GM18511 (cell line): ENCODE results near the gene CLPTM1.
A peak's percentile ranks its signal among the peaks of the same experiment; 100 is the strongest.

ENCODE experiments used
- ATAC-seq: cut with Tn5 transposase; IDR thresholded peaks from one replicate; pipeline ENCODE4 v1.9.1; 2021; ENCODE audit warnings: mild to moderate bottlenecking, moderate library complexity; ENCODE audit not compliant: unreplicated experiment

CLPTM1 gene

GRCh38 chr19:45005787-45006186, 50.6 kb downstream of the CLPTM1 start:
- no peak for ATAC-seq

- ATAC-seq, result no peak
Observed at GRCh38 chr19:45008552-45008951, 53.4 kb downstream of the CLPTM1 start.

- no peak for ATAC-seq
Observed at GRCh38 chr19:45009625-45010255, 54.6 kb downstream of the CLPTM1 start.

- ATAC-seq, result no peak
Observed at GRCh38 chr19:45010306-45010705, 55.1 kb downstream of the CLPTM1 start.

- ATAC-seq, result no peak
Observed at GRCh38 chr19:45011959-45012358, 56.8 kb downstream of the CLPTM1 start.

- ATAC-seq, result peak; percentile 89
Observed at GRCh38 chr19:45016388-45017314, 61.5 kb downstream of the CLPTM1 start.

- ATAC-seq, result no peak
Observed at GRCh38 chr19:45019187-45019586, 64.0 kb downstream of the CLPTM1 start.

GRCh38 chr19:45020071-45020470, 64.9 kb downstream of the CLPTM1 start:
- ATAC-seq, result no peak

GRCh38 chr19:45021971-45022370, 66.8 kb downstream of the CLPTM1 start:
- no peak for ATAC-seq

- ATAC-seq, result no peak
Observed at GRCh38 chr19:45023048-45023447, 67.9 kb downstream of the CLPTM1 start.

DNA sequence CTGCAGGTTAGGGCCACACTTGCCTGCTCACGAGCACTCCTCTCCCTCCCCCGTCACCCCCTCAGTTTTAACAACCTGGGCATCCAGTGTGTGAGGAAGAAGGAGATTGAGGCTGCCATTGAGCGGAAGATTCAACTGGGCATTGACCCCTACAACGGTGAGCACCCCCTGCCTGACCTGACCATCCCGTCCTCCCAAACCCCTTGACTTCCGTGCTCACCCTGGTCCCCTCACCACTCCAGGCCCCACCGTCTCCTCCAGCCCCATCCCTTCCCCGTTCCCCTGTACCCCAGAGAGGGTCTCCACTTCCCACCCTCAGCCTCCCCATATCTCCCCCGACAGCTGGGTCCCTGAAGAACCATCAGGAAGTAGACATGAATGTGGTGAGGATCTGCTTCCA, 70.1 kb downstream of the CLPTM1 start:
- ATAC-seq, result no peak

- ATAC-seq, result no peak
Observed at GRCh38 chr19:45027371-45027770, 72.2 kb downstream of the CLPTM1 start.

GRCh38 chr19:45030825-45031224, 75.6 kb downstream of the CLPTM1 start:
- no peak for ATAC-seq

DNA sequence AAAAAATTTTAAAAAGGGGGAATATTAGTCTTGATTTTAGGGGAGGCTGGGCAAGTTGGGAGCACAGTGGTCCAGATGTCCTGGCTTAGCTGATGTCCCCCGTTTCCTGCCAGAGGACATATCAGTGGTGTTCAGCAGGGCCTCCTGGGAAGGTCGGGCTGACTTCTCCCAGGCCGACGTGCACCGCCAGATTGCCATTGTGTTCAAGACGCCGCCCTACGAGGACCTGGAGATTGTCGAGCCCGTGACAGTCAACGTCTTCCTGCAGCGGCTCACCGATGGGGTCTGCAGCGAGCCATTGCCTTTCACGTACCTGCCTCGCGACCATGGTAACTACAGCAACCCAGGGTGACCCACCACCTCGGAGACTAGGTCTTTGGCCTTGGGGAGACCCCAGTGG, 77.2 kb downstream of the CLPTM1 start:
- ATAC-seq, result no peak

GRCh38 chr19:45035755-45036154, 80.6 kb downstream of the CLPTM1 start:
- ATAC-seq, result no peak

DNA sequence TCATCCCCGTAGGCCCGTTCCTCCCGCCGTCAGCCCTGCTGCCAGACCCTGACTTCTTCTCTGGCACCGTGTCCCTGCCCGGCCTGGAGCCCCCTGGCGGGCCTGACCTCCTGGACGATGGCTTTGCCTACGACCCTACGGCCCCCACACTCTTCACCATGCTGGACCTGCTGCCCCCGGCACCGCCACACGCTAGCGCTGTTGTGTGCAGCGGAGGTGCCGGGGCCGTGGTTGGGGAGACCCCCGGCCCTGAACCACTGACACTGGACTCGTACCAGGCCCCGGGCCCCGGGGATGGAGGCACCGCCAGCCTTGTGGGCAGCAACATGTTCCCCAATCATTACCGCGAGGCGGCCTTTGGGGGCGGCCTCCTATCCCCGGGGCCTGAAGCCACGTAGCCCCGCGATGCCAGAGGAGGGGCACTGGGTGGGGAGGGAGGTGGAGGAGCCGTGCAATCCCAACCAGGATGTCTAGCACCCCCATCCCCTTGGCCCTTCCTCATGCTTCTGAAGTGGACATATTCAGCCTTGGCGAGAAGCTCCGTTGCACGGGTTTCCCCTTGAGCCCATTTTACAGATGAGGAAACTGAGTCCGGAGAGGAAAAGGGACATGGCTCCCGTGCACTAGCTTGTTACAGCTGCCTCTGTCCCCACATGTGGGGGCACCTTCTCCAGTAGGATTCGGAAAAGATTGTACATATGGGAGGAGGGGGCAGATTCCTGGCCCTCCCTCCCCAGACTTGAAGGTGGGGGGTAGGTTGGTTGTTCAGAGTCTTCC, 82.4 kb downstream of the CLPTM1 start:
- ATAC-seq, result no peak

DNA sequence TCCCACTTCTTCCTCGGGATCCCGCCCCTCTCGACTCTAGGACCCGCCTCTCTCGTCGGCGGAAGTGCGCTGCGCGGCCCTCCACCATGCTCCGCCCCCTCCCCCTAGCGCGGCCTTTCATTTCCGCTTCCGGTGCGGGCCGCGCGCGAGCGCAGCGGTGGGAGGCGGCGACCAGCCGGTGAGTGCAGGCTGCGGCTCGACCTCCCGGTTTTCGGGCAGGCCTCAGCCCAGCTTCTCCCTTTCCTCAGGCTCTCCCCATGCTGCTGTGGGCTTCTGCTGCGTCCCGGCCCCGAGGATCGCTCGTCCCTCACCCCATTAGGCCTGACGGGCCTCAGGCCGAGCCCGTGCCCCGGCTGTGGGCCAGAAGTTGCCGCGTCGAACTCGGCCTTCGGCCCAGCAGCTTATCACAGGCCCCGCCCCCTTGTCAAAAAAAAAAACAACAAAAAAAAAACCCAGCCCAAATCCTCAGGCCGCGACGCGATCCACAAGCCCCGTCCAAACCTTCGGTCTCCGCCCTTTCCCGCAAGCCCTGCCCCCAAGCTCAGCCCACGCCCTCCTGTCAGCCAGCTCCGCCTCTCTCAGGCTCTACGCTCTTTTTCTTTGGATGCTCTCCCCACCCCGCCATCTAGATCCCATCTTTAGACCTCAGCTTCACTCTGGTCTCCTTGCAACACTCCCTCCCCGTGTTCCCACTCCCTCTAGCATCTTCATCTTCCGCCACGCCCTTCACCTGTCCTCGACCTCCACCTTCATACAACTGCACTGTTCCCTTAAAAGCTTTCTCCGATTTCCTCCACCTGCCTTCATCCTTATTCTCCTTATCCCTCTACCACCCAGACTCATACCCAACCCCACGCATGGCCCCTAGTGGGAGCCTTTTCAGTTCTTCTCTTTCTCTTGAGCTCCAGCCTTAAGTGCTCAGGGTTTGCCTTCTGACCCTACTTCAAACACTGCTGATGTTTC, 84.0 kb downstream of the CLPTM1 start, which contains the start of gene CLASRP:
CLASRP (plus strand) TSS at position 115 of the 963 bp plus-strand sequence. CDS start 1,168 bp downstream, outside the sequence.
- ATAC-seq, result peak; percentile 94

DNA sequence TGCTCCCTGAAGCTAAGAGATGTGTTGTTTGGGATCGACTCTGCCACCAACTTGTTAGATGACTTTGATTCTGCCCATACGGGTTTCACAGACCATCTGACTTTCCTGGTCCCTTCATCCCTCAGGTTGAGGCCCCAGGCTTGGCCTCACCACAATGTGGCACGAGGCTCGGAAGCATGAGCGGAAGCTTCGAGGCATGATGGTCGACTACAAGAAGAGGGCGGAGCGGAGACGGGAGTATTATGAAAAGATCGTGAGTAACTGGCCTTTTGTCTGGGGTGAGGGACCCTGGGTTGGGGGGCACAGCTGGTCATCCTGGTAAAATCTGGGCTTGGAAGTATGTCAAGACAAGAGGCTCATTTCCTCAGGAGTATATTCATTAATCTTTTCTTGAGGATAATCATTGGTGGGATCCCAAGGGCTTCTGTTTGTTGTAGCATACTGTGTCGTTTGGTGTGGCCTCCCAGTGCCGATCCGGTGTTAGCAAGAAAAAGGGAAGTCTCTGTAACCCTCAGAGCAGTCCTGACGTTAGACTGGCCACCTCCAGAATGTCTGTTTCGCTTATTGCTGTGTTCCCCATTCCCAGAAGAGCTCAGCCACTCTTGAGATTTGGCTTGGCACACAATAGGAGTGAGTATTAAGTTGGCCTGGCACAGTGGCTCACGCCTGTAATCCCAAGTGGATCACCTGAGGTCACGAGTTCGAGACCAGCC, 85.0 kb downstream of the CLPTM1 start:
- ATAC-seq, result no peak

GRCh38 chr19:45041125-45041524, 85.9 kb downstream of the CLPTM1 start:
- no peak for ATAC-seq
